ENCODE data around the gene CD8B2.
"Not testable (repeated sequence)": the region's sequence is repeated elsewhere in the genome, so short reads cannot be mapped to it uniquely, and the experiment has no call there.

The CD8B2 gene

DNA sequence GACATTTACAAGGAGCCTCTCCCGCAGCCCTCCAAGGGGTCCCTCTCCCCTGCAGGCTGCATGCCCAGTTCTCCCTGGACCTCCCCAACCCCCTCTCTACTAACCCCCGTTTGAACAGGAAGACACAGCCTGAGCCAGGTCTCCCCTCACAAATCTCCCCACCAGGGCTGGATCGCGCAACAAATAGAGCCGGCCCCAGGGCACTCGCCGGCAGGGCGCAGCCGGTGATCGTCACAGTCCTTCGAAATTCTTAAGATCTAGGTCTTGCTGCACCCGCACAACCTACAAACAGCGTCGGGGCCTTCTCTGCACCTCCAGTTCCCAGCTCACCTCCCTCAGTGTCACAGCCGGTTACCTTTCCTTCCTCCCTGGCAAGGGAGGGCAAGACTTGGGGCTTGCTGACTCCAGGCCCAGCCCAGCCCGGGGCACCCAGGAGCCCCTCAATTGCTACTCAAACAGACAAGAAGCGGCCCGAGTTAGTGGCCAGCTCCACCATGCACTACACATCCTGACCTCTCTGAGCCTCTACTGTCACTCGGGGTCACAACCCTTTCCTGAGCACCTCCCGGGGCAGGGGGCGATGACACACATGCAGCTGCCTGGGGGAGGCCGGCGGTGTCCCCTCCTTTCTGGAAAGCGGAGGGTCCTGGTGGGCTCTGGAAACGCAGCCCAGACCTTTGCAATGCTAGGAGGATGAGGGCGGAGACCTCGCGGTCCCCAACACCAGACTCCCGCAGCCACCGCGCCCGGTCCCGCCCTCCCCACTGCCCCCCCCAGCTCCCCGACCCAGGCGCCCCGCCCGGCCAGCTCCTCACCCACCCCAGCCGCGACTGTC is at the start of gene CD8B2:
TSS of gene CD8B2 (plus strand) at position 814 of the 835 bp plus-strand sequence. CDS start 63 bp downstream, outside the sequence.
- DNase-seq = not testable (repeated sequence)

DNA sequence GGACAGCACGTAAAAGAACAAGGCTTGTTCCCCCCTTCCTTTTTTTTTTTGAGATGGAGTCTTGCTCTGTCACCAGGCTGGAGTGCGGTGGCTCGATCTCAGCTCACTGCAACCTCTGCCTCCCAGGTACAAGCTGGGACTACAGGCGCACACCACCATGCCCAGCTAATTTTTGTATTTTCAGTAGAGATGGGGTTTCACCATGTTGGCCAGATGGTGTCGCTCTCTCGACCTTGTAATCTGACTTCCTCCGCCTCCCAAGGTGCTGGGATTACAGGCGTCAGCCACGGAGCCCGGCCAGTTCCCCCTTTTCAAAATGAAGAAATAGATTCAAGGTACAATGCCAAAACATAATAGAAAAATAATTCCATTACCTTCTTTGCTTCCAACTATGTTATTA is 25.3 kb upstream of the CD8B2 start:
- DNase-seq = not testable (repeated sequence)

DNA sequence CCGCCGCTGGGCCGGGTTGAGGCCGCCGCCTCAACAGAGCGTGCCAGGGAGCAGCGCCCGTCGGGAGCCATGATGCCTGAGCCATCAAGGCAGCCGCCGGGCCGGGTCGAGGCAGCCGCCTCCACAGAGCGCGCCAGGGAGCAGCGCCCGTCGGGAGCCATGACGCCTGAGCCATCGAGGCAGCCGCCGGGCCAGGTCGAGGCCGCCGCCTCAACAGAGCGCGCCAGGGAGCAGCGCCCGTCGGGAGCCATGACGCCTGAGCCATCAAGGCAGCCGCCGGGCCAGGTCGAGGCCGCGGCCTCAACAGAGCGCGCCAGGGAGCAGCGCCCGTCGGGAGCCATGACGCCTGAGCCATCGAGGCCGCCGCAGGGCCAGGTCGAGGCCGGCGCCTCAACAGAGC is 19.6 kb upstream of the CD8B2 start:
- not testable (repeated sequence) for DNase-seq

- not testable (repeated sequence) for DNase-seq
Observed at GRCh38 chr2:106468107-106468506, 19.1 kb upstream of the CD8B2 start, which contains the start of gene RGPD3. TSS of gene RGPD3 (minus strand) at chr2:106468413. CDS start at chr2:106468288, 125 bp downstream.

GRCh38 chr2:106470658-106471057 is 16.5 kb upstream of the CD8B2 start:
- DNase-seq = not testable (repeated sequence)

DNA sequence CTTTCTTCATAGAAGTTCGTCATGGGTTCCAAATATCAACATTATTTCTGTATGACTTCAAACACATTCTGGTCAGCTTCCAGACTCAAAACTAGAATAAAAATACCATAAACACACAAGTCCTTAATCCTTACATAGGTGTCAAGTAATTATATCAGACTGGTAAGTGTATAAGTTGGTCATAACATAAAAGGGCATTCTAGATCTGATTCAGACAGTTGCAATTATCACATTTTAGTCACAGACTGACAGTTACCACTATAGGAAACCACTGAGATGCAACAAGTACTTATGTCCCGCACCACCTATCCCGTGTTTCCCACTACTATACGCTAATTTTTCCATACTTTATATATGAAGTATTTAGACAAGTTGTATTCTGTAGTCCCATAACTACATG is 9.5 kb upstream of the CD8B2 start:
- DNase-seq = not testable (repeated sequence)

GRCh38 chr2:106479563-106479962 is 7.6 kb upstream of the CD8B2 start:
- DNase-seq = not testable (repeated sequence)

GRCh38 chr2:106487386-106488191 is 425 bp downstream of the CD8B2 start:
- DNase-seq = not testable (repeated sequence)

- DNase-seq = not testable (repeated sequence)
Observed at GRCh38 chr2:106489701-106490100, 2.5 kb downstream of the CD8B2 start.

DNA sequence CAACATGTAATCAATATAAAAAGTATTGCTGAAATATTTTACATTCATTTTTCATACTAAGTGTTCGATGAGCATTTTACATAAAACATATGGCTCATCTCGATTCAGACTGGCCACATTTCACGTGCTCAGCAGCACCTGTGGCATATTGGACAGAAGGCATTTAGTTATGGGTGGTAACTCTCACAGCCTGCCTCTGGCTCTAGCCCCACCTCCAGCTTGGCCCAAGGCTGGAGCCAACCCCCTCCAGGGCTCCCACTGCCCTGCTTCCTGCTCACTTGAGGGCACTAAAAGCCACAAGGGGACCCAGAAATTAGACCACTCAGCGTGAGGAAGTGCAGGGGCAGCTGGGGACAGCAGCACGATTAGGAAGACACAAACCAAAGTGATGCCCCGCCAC is 5.2 kb downstream of the CD8B2 start:
- not testable (repeated sequence) for DNase-seq

DNA sequence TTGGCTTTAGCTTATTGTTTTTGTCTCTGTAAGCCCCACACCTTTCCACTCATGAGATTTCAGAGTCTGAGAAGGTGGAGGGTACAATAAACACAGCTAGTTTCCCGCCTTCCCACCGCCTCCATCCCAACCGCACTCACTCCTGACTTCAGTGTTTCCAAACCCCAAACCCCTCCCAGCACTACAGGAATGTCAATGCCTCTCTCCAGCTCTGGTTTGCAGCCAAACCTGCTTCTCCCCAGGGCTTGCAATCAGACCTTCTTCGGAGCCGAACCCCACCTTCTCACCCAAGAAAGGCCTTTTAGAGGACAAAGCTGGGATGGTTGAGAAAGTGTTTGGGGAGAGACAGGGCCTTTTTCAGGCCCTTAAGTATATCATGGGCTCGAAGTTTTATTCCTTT is 5.7 kb downstream of the CD8B2 start:
- not testable (repeated sequence) for DNase-seq

DNA sequence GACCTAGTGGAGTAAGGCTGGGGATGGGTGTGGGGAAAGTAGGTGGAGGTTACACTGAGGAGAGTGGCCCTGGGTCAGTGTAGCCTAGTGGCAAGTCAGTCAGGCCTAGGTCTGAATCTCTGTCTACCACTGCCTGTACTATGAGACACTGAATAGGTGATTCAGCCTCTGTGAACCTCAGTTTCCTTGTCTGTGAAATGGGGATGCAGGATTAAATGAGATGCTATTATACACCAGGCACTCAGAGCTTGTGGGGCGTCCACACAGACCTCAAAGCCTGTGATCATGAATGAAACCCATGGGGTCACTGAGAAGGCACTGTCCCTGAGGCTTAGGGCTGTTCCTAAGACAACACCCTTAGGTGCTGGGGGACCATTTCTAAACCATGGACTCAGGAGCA is 11.4 kb downstream of the CD8B2 start:
- not testable (repeated sequence) for DNase-seq

- DNase-seq = not testable (repeated sequence)
Observed at GRCh38 chr2:106500350-106500749, 13.2 kb downstream of the CD8B2 start.

- not testable (repeated sequence) for DNase-seq
Observed at GRCh38 chr2:106502351-106502750, 15.2 kb downstream of the CD8B2 start.

- DNase-seq = not testable (repeated sequence)
Observed at GRCh38 chr2:106504192-106504591, 17.0 kb downstream of the CD8B2 start.

DNA sequence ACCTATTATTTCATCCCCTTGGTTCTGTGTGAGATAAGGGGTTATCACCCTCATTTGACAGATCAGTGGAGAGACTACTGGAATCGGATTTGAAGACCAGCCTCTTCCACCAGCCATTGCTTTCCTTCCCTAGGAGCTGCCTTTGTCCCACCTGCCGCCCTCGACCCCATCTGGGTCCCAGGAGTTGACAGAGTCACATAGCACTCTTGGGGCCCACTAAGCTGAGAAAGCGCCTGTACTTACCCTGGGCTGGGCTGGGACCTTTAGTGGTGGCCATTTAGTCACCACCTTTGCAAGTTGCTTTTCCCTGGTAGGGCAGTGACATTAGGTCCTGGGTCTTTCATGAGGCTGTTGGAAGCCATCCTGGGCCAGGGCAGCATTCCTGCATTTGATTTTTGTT is 17.6 kb downstream of the CD8B2 start:
- DNase-seq = not testable (repeated sequence)

GRCh38 chr2:106506002-106506687 is 19.0 kb downstream of the CD8B2 start:
- DNase-seq = not testable (repeated sequence)

GRCh38 chr2:106508660-106509373 is 21.7 kb downstream of the CD8B2 start:
- not testable (repeated sequence) for DNase-seq

DNA sequence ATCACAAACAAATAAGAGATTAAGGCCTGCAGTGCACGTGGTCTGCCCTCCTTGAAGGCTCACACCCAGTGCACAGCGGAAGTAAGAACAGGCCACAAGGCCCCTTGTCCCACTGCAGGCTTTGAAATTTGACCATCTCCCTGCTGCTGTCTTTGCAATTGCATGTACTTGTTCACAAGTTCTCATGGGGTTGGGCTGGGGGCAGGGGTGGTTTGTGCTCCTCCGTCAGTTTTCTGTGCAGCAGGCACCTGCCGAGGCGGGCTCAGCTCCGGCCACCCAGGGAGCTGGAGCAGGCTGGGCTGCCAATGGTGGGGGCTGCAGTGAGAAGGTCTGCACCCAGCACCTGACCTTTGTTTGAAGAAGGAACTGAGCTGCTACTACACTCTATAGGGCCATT is 22.2 kb downstream of the CD8B2 start:
- not testable (repeated sequence) for DNase-seq

- DNase-seq = not testable (repeated sequence)
Observed at GRCh38 chr2:106510791-106511190, 23.6 kb downstream of the CD8B2 start.

- DNase-seq = not testable (repeated sequence)
Observed at GRCh38 chr2:106511476-106511901, 24.3 kb downstream of the CD8B2 start.

DNA sequence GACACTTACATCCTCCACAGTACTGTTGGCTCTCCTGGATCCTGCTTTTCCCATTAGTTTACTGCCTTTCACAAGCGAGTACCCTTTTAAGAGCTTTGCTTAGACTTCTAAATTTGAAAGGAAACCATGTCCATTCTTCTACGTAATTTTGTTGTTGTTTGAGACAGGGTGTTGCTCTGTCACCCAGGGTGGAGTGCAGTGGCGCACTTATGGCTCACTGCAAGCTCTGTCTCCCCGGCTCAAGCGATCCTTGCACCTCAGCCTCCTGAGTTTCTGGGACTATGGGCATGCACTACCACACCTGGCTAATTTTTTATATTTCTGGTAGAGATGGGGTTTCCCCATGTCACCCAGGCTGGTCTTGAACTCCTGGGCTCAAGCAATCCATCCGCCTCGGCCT is 24.8 kb downstream of the CD8B2 start:
- DNase-seq = not testable (repeated sequence)

All from DMS153 (cell line).